Loucy (cell line): Measurements from ENCODE around the gene PTPRK.

Source experiments
- H2AFZ ChIP-seq: fragments of 200-600 bp; sonication (generic); 2 replicates; pipeline ENCODE4 v1.6.0; 2016; ENCODE audit warnings: antibody characterized with exemption, mild to moderate bottlenecking, low read length, moderate library complexity
- H3F3A ChIP-seq: fragments of 200-600 bp; 2 replicates; pipeline ENCODE4 v1.6.0; 2016; ENCODE audit warnings: antibody characterized with exemption, low read depth, mild to moderate bottlenecking
- H3K27me3 ChIP-seq: fragments of 200-600 bp; sonication (generic); 2 replicates; pipeline ENCODE4 v1.6.1; 2014; ENCODE audit warnings: low read length, mild to moderate bottlenecking; ENCODE audit not compliant: insufficient read depth, poor library complexity, severe bottlenecking
- H3K36me3 ChIP-seq: fragments of 200-600 bp; sonication (generic); 2 replicates; pipeline ENCODE4 v1.6.1; 2016; ENCODE audit warnings: low read length; ENCODE audit not compliant: insufficient read depth
- H3K4me1 ChIP-seq: fragments of 200-600 bp; sonication (generic); 2 replicates; pipeline ENCODE4 v1.5.1; 2014; ENCODE audit warnings: low read length, mild to moderate bottlenecking; ENCODE audit not compliant: insufficient read depth, poor library complexity, severe bottlenecking
- H3K4me2 ChIP-seq: fragments of 200-600 bp; sonication (generic); 2 replicates; pipeline ENCODE4 v1.6.0; 2014; ENCODE audit warnings: antibody characterized with exemption, low read length, low read depth, mild to moderate bottlenecking; ENCODE audit not compliant: poor library complexity, severe bottlenecking
- H3K4me3 ChIP-seq: fragments of 200-600 bp; sonication (generic); 2 replicates; pipeline ENCODE4 v1.5.1; 2014; ENCODE audit warnings: low read length, mild to moderate bottlenecking, mixed read lengths; ENCODE audit not compliant: poor library complexity, severe bottlenecking
- H3K79me2 ChIP-seq: fragments of 200-600 bp; sonication (generic); 2 replicates; pipeline ENCODE4 v1.6.1; 2014; ENCODE audit warnings: low read length; ENCODE audit not compliant: insufficient read depth
- H3K9ac ChIP-seq: fragments of 200-600 bp; sonication (generic); 2 replicates; pipeline ENCODE4 v1.6.0; 2014; ENCODE audit warnings: mild to moderate bottlenecking, low read depth, low read length, moderate library complexity; ENCODE audit not compliant: poor library complexity, severe bottlenecking
- H3K9me2 ChIP-seq: fragments of 200-600 bp; sonication (generic); replicated peaks from 2 replicates; pipeline ENCODE4 v1.6.1; 2016; ENCODE audit warnings: low read depth, low read length, mixed read lengths
- H3K9me3 ChIP-seq: fragments of 200-600 bp; sonication (generic); 2 replicates; pipeline ENCODE4 v1.6.1; 2014; ENCODE audit warnings: mild to moderate bottlenecking, antibody characterized with exemption, low read length, low read depth; ENCODE audit not compliant: insufficient read depth
- H4K20me1 ChIP-seq: fragments of 200-600 bp; sonication (generic); 2 replicates; pipeline ENCODE4 v1.6.0; 2014; ENCODE audit warnings: antibody characterized with exemption, low read length, mild to moderate bottlenecking; ENCODE audit not compliant: insufficient read depth, poor library complexity, severe bottlenecking
- EZH2phosphoT487 ChIP-seq: fragments of 200-600 bp; IDR thresholded peaks from 2 replicates; pipeline ENCODE4 v1.6.1; 2018; ENCODE audit warnings: antibody characterized with exemption, mild to moderate bottlenecking, moderate library complexity, borderline replicate concordance
- TF ChIP-seq, protein P1 (sequence below): fragments of 200-600 bp; sonication (generic); conservative IDR thresholded peaks from 2 replicates; pipeline ENCODE4 v1.5.1; 2014; ENCODE audit warnings: mild to moderate bottlenecking, antibody characterized with exemption, low read length

Gene PTPRK

DNA sequence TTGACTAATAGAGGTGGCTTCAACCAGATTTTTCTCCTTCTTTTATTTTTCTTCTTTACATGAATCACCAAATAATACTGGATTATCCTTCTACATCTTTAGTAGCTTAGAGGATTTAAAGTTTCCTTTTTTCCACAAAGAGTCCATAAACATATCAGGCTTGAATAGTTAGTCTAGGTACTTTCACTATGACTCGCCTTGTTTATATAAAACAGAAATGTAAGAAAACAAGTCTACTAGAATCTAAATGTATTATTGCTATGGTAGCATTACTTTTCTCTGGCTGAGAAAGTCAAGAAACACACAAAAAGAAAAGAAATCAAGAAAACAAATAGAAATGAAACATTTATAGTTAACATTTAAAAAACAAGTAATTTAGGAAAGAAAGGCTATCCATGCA, 215.2 kb downstream of the PTPRK start:
- Histone ChIP-seq H3K9me3 (no peaks in the 10 kb centered on the region), H3K27me3 (no peaks in the 10 kb centered on the region), H3K79me2 (no peaks in the 10 kb centered on the region), H2AFZ (no peak overlapping the region), H3K4me1 (peaks cover 3% of the 10 kb centered on the region), H3K9me2 (no peaks in the 10 kb centered on the region), H3K9ac (no peak overlapping the region), H3F3A (no peaks in the 10 kb centered on the region), H4K20me1 (no peaks in the 10 kb centered on the region), H3K4me2 (no peak overlapping the region), H3K4me3 (no peak overlapping the region), H3K36me3 (no peaks in the 10 kb centered on the region)
- TF ChIP-seq EZH2phosphoT487, result no peak
- TF ChIP-seq, protein P1, sequence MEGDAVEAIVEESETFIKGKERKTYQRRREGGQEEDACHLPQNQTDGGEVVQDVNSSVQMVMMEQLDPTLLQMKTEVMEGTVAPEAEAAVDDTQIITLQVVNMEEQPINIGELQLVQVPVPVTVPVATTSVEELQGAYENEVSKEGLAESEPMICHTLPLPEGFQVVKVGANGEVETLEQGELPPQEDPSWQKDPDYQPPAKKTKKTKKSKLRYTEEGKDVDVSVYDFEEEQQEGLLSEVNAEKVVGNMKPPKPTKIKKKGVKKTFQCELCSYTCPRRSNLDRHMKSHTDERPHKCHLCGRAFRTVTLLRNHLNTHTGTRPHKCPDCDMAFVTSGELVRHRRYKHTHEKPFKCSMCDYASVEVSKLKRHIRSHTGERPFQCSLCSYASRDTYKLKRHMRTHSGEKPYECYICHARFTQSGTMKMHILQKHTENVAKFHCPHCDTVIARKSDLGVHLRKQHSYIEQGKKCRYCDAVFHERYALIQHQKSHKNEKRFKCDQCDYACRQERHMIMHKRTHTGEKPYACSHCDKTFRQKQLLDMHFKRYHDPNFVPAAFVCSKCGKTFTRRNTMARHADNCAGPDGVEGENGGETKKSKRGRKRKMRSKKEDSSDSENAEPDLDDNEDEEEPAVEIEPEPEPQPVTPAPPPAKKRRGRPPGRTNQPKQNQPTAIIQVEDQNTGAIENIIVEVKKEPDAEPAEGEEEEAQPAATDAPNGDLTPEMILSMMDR, result no peak

DNA sequence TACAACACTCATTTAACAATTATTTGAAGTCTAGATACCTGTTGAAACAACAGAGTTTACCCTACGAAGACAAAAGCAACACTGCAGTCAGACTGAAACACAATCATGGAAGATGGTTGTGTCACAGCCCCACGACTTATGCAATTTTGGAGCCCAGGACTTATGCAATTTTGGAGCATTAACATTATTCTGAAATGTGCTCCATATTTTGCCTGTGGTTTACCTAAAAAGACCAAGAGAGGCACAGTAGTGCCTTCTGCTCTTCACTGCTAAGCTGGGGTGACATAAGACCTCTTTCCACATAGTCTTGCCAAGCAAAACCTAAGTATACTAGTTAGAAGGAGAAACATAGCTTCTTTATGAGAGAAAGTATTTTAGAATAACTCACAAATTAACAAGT, 216.5 kb downstream of the PTPRK start:
- Histone ChIP-seq H3K79me2 (no peaks in the 10 kb centered on the region), H3K36me3 (no peaks in the 10 kb centered on the region), H3K4me2 (no peak overlapping the region), H3K27me3 (no peaks in the 10 kb centered on the region), H3K4me3 (no peak overlapping the region), H3F3A (no peaks in the 10 kb centered on the region), H3K9me2 (no peaks in the 10 kb centered on the region), H4K20me1 (no peaks in the 10 kb centered on the region), H3K9me3 (no peaks in the 10 kb centered on the region), H2AFZ (no peak overlapping the region), H3K9ac (no peak overlapping the region), H3K4me1 (peaks cover 3% of the 10 kb centered on the region)
- TF ChIP-seq EZH2phosphoT487, result no peak
- TF ChIP-seq, protein P1, result no peak

DNA sequence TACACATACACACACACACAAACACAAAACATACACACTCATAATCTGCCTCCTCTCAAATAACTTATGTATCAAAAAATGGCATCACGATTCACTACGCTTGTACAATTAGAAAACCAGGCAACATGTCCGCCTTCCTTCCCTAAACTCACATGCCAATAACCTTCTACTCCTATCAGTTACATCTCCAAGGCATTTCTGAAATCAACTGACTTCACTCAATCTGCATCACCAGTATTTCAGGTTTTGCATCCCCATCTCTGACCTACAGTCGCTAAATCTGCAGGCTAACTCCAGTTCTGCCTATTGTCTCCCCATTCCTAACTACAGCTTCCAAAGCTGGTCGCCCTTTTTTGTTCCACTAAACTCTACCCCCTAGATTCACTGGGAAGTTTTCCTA, 217.5 kb downstream of the PTPRK start:
- H3K36me3 ChIP-seq, result no peaks in the 10 kb centered on the region
- no peaks in the 10 kb centered on the region for H3K27me3 ChIP-seq
- TF ChIP-seq, protein P1, result no peak
- no peak for TF ChIP-seq EZH2phosphoT487
- H3K9ac ChIP-seq, result no peak overlapping the region
- no peaks in the 10 kb centered on the region for H3K9me3 ChIP-seq
- H2AFZ ChIP-seq, result no peak overlapping the region
- H3K4me3 ChIP-seq, result no peak overlapping the region
- H3K4me2 ChIP-seq, result no peak overlapping the region
- H3K4me1 ChIP-seq, result peaks cover 3% of the 10 kb centered on the region
- H3F3A ChIP-seq, result no peaks in the 10 kb centered on the region
- H4K20me1 ChIP-seq, result no peaks in the 10 kb centered on the region
- no peaks in the 10 kb centered on the region for H3K79me2 ChIP-seq
- H3K9me2 ChIP-seq, result no peaks in the 10 kb centered on the region
